ENCODE data around the gene TSACC.
"Not testable (repeated sequence)": the region's sequence is repeated elsewhere in the genome, so short reads cannot be mapped to it uniquely, and the experiment has no call there.

TSACC gene

DNA sequence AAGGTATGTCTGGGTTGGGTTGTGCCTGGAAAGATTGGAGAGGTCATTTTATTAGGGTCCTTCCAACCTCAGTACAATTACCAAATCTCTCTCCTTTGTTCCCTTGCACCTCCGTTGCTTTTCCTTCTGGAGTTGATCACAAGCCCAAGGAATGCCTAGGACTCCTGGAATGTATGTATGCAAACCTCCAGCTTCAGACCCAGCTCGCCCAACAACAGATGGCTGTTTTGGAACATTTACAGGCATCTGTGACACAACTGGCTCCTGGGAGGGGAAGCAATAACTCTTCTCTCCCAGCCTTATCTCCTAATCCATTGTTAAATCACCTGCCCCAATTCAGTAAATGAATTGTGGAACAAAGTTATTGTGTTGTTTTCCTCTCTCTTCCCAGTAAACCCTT lies 8.3 kb downstream of the TSACC start:
- no peak for DNase-seq (ENCODE audit: low spot score)

DNA sequence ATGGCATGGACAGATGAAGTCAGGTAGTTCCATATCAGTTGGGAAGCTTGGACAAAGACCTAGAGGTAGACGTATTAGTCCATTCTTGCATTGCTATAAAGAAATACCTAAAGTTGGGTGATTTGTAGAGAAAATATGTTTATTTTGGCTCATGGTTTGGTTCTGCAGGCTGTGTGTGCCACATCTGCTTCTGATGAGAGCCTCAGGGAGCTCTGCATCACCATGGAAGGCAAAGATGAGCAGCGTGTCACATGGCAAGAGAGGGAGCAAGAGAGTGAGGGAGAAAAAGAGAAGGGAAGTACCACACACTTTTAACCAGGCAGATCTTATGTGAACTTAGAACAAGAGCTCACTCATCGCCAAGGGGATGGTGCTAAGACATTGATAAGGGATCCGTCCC lies 9.0 kb downstream of the TSACC start:
- DNase-seq (ENCODE audit: low spot score) = no peak

DNA sequence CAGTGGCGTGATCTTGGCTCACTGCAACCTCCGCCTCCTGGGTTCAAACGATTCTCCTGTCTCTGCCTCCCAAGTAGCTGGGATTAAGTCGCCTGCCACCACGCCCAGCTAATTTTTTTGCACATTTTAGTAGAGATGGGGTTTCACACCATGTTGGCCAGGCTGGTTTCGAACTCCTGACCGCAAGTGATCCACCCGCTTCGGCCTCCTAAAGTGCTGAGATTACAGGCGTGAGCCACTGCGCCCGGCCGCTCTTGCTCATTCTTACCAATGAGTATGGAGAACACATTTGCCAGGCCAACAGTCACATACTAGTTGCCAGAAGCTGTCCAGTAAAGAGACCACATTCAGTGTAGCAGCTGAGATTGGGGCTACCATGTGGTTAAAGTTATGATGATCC lies 14.2 kb downstream of the TSACC start:
- not testable (repeated sequence) for DNase-seq (ENCODE audit: low spot score)

DNA sequence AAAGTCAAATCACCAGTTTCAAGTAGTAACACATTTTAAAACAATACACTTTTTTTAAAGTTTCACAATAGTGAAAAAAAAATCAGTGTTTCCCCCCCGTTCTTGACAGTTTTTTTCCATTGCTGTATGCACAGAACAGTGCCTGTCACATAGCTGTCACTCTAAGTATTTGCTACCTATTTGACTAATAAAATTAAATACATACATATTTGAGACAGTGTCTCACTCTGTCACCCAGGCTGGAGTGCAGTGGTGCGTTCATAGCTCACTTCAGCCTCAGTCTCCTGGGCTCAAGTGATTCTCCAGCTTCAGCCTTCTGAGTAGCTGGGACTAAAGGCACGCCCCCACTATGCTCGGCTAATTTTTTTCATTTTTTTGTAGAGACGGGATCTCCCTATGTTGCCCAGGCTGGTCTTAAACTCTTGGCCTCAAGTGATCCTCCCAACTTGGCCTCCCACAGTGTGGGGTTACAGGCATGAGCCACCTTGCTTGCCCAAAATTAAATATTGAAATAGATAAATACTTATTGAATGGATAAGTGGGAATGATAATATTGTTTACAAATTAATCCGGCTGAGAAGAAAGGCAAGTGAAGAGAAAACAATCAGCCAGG lies 18.0 kb downstream of the TSACC start:
- no peak for DNase-seq (ENCODE audit: low spot score)

DNA sequence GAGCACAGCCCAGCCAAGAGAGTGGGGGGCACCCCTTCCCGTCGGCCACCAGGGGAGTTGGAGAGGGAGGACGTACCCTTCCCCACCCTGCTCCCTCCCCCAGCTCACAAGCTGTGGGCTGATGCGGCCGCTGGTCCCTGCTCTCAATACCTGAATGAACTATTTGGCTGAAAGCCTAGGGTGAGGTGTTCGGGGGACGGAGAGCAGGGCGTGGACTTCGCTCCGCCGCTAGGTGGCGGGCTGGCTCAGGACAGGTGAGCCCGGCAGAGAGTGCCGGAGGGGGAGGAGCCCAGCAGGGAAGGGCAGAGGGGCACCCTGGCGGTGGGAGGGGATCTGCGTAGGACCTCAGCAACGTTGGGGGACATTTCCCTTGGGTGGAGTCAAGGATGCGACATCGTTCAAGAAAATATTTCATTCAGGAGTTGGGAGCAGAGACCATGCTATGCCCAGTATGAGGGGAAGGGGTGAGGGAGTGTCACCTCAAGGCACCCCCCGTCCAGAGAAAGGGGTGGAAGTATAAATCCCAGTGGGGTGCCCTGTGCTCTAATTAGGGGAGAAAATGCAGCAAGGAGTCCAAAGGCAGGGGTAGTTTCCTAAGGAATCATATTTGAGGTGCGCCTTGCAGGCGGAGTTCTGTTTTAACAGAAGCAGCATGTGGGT lies 18.7 kb downstream of the TSACC start:
- peak; percentile 80 for DNase-seq (ENCODE audit: low spot score)

DNA sequence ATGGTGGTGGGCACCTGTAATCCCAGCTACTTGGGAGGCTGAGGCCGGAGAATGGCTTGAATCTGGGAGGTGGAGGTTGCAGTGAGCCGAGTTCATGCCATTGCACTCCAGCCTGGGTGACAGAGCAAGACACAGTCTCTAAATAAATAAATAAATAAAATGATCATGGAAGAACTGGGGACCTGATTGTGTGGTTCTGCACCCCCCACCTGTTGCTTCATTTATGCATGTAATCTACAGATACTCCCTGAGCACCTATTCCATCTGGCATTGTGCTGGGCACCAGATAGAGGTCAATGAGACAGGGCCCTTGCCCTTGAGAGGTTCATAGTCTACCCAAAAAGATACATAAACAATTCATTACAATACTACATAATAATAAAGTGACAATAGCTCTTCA lies 19.7 kb downstream of the TSACC start:
- DNase-seq (ENCODE audit: low spot score) = no peak

DNA sequence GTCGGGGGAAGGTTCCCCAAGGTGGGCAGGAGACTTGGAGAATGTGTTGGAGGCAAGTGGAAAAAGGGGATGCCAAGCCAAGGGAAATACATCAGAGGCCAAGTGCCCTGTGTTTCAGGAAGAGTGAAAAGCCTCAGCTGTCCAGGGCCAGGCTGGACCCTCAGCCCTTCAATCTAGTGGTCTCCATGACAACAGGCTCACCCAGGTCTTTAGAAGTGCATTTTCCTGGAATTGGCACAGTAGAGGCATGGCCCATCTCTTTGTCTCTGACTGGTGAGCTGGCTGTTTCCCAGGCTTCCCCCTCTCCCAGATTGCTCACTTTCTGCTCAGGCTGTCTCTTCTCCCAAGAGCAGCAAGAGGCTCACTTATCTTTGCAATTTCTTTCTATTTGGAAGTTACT lies 20.3 kb downstream of the TSACC start:
- DNase-seq (ENCODE audit: low spot score) = no peak

DNA sequence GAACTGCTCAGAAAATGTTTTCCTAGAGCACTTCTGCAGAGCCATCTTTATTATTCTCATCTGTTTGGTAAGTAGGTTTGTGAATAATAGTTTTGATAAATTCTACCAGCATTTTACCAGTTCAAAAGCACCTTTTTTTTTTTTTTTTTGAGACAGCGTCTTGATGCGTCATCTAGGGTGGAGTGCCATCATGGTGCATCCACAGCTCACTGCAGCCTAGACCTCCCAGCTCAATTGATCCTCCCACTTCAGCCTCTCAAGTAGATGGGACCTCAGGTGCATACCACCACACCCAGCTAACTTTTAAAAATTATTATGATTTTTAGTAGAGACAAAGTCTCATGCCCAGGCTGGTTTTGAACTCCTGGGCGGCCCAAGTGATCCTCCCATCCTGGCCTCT lies 20.9 kb downstream of the TSACC start:
- no peak for DNase-seq (ENCODE audit: low spot score)

DNA sequence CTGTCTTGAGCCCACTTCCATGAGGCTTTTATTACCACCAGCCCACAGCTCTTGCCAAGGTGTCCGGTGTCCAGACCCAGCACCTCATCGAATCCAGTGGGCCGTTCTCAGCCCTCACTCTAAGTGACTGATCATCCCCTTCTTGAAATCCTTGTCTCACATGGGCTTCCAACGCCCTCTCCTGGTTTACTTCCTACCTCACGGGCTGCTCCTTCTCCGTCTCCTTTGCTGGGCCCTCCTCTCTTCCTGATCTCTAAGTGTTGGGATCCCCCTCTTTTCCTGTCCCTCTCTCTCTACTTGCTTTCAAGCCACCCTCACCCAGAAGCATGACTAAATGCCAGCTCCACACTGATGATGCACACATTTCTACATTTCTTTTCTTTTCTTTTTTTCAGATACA lies 21.6 kb downstream of the TSACC start:
- DNase-seq (ENCODE audit: low spot score) = no peak

DNA sequence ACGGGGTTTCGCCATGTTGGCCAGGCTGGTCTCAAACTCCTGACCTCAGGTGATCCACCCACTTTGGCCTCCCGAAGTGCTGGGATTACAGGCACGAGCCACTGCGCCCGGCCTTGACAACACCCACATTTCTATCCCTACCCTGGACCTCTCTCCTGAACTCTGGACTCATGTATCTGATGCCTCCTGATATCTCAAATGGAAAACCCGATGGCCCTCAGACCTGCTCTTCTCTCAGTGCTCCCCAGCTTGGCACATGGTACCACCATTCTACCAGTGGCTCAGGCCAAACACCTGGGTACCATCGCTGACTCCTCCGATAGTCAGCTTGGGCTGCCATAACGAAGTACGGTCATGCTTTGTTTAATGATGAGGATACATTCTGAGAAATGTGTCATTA lies 22.2 kb downstream of the TSACC start:
- DNase-seq (ENCODE audit: low spot score) = no peak

DNA sequence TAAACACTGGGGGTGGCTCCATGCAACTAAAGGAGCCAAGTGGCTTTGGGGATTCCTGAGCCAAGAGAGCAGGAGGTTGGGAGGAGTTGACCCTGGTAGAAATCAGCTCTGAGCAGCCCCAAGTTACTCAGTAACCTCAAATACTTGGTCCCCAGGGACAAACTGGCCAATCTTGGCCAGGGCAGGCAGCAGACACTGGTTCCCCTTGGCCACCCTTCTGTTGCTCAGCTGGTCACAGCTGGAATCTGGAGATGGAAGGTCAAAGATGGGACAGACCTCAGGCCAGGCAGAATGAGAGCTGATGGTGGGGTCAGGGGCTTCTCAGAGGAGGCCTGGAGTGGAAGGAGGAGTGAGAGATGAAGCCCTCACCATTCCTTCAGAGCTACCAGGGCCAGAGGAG lies 27.4 kb downstream of the TSACC start:
- DNase-seq (ENCODE audit: low spot score) = no peak

DNA sequence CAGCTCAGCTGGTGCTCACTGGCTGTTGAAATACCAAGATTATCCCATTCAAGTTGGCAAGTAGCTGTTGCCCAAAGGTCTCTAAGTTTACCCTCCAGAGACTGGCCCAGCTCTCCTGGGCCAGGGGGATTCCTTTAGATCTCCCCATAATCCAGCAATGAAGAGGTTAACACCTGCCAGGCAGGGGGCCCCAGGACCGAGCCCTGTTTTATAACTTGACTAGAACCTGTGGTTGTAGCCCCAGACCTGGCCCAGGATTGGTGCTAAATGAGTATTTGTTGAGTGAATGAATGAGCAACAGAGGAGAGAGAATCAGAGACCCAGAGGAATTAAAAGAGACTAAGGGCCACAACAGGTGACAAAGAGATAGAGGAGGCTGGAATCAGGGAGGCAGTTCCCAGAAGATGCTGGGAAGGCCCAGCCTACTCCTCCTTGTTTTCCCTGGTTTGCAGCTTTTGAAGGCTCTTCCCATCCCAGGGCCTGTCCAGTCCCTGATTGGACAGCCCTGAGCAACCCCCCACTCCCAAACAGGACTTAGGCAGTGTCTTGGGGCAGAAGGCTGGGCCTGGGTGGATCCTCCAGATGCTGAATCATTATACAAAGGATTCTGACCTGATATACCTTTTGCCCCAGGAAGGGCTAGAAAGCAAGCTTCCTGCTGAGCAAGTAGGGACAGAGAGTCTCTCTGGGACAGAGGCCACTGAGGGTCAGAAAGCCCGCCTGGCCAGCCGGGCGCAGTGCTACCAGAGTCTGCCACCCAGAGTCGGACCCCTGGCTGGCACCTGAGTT lies 28.2 kb downstream of the TSACC start:
- DNase-seq (ENCODE audit: low spot score) = no peak

DNA sequence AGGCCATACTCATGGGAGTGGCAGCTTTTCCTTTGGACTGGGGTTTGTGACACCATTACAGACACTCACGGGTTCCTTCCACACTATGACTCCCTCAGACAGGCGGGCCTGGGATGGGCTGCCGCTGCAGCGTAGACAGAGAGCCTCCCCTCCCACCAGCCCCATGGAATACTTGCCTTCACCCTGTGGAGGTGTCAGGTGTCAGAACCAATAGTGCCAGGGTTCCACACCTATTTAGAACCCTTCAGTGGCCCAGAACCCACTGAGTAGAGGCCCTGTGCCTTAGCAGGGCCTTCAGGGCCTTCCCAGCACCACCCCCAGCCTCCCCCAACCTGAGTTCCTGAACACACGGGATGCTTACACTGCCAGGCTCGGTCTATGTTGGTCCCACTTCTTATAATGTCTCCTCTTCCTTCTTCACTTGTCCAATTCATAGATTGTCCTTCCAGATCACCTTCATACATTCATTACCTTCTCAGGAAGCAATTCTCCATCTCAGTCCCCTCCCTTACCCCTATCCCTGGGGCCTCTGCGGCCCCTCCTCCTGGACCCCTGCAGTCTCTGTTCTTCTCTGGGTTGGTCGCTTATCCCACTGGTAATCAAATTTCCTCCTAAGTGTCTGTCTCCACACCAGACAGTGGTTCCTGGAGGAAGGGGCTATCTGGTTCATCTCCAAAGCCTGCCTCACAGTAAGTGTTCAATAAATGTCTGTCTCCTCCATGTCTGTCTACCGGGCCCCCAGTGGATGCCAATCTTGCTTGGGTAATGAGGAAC lies 29.2 kb downstream of the TSACC start:
- DNase-seq (ENCODE audit: low spot score) = no peak

DNA sequence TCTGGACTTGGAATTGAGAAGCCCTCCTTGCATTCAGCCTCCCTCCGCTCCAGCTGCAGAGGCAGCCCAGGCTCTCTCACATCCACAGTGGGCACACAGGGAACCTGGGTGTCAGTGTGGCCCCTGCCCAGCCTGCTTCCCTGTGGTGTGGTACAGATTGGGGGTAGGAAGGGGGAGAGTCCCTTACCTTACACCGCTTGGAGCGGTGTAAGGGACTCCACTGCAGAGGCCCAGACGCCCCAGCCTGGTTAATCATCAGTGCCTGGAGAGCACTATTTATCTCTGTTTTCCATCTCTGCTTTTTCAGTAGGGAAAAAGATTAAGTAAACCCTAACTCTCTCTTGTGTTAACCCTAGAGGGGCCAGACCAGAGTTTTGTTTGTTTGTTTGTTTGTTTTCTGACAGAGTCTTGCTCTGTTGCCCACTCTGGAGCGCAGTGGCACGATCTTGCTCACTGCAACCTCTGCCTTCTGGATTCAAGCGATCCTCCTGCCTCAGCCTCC lies 29.9 kb downstream of the TSACC start:
- DNase-seq (ENCODE audit: low spot score) = no peak

DNA sequence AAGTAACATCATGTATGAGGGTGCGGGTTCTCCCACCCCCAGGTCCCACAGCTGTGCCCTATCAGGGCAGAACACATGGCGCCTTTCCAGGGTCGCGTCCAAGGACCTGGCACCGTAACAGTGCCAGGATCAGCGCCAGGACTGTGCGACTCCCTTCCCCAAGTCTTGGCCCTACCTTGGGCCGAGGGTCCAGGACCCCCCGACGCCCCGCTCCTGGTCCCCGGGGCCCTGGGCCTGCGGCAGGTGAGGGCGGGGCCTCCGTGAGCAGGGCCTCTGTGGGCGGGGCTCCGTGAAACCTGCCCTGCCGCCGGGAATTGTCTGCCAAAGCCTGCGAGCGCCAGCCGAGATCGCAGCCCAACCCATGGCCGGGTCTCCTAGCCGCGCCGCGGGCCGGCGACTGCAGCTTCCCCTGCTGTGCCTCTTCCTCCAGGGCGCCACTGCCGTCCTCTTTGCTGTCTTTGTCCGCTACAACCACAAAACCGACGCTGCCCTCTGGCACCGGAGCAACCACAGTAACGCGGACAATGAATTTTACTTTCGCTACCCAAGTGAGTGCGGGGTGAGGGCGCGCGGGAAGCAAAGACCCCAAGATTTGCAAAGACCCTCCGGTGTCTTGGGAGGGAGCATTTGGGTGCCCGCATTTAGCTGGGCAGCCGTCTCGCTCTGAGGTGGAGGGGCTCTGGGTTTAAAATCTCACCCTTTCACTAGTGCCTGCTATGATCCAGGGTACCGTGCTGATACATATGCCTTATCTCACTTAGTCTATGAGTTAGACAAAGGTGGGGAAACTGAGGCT lies 30.8 kb downstream of the TSACC start, which contains the start of gene RHBG:
RHBG (plus strand) TSS at position 323 of the 796 bp plus-strand sequence; CDS start at position 362, 39 bp downstream.
- DNase-seq (ENCODE audit: low spot score) = peak; percentile 72

DNA sequence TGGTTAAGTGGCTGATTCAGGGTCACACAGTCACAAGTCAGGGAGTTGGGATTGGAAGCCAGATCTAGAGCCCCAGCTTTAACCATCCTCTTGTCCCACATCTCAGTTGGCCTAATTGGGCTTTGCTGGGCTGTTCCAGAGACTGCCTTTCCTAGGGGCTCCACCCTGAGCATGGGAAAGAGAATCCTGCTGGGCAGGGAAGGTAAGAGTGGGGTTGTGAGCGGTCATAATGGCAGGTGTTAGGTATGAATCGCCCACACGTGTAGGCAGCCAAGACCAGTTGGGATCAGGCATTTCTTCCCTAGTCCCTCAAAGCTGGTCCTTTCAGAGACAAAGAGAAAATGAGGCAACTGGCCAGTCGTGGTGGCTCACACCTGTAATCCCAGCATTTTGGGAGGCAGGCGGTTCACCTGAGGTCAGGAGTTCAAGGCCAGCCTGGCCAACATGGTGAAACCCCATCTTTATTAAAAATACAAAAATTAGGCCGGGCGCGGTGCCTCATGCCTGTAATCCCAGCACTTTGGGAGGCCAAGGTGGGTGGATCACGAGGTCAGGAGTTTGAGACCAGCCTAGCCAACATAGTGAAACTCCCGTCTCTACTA lies 31.5 kb downstream of the TSACC start:
- DNase-seq (ENCODE audit: low spot score) = not testable (repeated sequence)

DNA sequence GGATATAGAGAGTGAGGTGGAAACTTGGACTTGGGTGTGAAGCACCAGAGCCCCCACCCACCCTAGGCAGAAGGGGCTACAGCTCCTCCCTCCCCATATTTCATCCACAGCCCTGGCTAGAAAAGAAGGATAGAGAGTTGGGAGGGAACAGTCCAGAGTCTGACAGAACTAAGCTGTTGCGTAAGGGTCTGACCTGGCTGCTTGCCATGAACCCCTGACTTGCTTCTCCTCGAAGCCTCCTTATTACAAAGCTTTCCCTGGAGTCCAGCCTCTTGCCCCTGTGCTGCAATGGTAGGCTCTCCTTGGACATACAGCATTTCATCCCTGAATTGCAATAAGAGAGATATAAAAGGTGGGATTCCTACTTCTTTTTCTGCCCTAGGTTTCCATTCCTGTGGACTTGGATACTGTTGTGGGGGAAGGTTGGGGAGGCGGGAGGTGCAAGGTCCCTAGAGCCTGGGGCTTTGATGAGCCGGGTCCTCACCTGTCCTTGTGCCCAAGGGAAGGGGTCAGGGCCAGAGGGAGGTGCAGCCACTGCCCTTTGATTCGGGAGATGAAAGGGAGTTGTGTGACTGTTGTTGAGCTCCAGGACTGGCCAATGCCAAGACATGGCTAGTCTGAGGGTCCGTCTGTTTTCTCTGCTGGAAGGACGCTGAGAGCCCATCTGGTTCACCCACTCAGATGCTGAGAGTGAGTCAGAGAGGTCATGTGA lies 33.4 kb downstream of the TSACC start:
- DNase-seq (ENCODE audit: low spot score) = no peak

DNA sequence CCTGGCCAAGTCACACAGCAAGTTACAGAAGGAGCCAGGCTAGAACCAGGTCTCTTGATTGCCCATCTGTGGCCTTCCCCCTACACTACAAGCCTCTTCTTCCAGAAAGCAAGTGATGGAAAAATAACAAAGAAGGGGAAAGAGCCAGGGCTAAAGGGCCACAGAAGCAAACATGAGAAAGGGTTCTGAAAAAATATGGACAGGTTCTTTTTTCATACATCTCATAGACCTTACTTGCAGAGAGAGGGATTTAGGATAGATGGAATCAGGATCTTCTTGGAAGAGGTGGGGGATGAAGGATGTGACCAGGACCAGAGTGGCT lies 33.9 kb downstream of the TSACC start:
- no peak for DNase-seq (ENCODE audit: low spot score)

DNA sequence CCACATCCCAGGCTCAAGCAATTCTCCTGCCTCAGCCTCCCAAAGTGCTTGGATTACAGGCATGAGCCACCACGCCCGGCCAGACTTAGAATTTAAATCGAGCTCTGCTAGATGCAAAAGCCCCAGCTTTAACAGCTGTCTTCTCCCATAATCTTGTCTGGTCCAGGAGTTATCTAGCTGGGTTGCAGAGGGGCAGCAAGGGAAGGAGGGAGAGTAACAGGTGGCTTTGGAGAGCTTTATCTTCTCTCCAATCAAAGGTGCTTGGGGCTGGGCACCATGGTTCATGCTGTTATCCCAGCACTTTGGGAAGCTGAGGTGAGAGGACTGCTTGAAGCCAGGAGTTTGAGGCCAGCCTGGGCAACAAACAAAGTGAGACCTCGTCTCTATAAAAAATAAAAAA lies 34.5 kb downstream of the TSACC start:
- no peak for DNase-seq (ENCODE audit: low spot score)

DNA sequence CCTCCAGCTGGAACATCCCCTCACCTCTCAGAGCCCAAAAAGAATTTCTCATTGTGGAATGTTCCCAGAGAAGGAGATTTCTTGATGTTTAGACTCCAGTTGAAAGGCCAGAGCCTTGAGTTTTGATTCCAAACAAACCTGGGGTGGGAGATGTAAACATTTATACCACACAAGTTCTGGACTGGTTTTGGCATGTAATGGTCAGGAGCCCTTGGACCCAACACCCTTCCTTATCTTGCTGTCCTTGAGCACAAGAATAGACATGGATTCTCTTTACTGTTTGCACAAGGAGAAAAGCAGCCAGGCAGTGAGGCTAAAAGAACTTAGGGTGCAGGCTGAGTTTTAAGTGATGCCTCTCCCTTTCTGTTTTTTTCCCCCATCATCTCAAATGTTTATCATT lies 35.2 kb downstream of the TSACC start:
- DNase-seq (ENCODE audit: low spot score) = no peak

DNA sequence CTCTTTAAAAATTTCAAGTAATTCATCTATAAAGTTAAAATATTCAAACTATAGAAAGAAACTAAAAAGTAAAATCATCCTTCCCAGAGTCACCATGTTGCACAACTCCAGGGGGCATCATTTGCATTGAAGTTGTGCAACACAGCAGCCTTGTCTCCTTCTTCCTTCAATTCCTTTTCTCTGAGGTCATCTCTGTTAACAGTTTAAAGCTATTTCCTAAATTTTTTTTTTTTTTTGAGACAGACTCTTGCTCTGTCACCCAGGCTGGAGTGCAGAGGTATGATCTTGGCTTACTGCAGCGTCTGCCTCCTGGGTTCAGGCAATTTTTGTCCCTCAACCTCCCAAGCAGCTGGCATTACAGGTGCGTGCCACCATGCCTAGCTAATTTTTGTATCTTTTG lies 37.8 kb downstream of the TSACC start:
- DNase-seq (ENCODE audit: low spot score) = no peak
